DND-41 (cell line): ENCODE results near the gene USP13.

ENCODE experiments used
- ATAC-seq: fragments of 200-7000 bp; cut with Tn5 transposase; 3 replicates; pipeline ENCODE4 v1.9.1; 2021; ENCODE audit warnings: low read depth; ENCODE audit not compliant: insufficient read depth
- DNase-seq: peaks from one replicate; pipeline ENCODE4 v3.0.0-alpha.2; 2020
- H2AFZ ChIP-seq: 2 replicates; pipeline ENCODE4 v1.6.0; 2012; ENCODE audit warnings: low read depth, low read length
- H3K27ac ChIP-seq: 2 replicates; pipeline ENCODE4 v1.5.1; 2012; ENCODE audit warnings: low read length, inconsistent platforms
- H3K27me3 ChIP-seq: fragments of 200-600 bp; sonication (generic); 2 replicates; pipeline ENCODE4 v1.6.0; 2012; ENCODE audit warnings: low read length, mild to moderate bottlenecking, inconsistent platforms; ENCODE audit not compliant: insufficient read depth, poor library complexity
- H3K36me3 ChIP-seq: 2 replicates; pipeline ENCODE4 v1.5.1; 2012; ENCODE audit warnings: low read length, inconsistent platforms; ENCODE audit not compliant: insufficient read depth
- H3K4me1 ChIP-seq: 2 replicates; pipeline ENCODE4 v1.5.1; 2012; ENCODE audit warnings: mild to moderate bottlenecking, low read length; ENCODE audit not compliant: insufficient read depth
- H3K4me2 ChIP-seq: 2 replicates; pipeline ENCODE4 v1.6.0; 2012; ENCODE audit warnings: mild to moderate bottlenecking, moderate library complexity, low read length, inconsistent platforms; ENCODE audit not compliant: insufficient read depth
- H3K4me3 ChIP-seq, 2 experiments: fragments of 200-600 bp in 1 of 2; shearing (Covaris generic) in 1 of 2; 2 replicates each; pipeline ENCODE4 v1.5.1; 2012 to 2016; ENCODE audit warnings: inconsistent platforms in 2 of 2, low read length in 2 of 2, mild to moderate bottlenecking in 2 of 2, low read depth in 1 of 2, moderate library complexity in 1 of 2
- H3K79me2 ChIP-seq: 2 replicates; pipeline ENCODE4 v1.6.0; 2012; ENCODE audit warnings: low read length, inconsistent platforms; ENCODE audit not compliant: insufficient read depth
- H3K9ac ChIP-seq: 2 replicates; pipeline ENCODE4 v1.6.0; 2012; ENCODE audit warnings: low read depth, mild to moderate bottlenecking, inconsistent platforms, low read length, moderate library complexity
- H3K9me3 ChIP-seq: 2 replicates; pipeline ENCODE4 v1.5.1; 2012; ENCODE audit warnings: low read length, moderate library complexity, mild to moderate bottlenecking, inconsistent platforms; ENCODE audit not compliant: insufficient read depth, severe bottlenecking
- H4K20me1 ChIP-seq: 2 replicates; pipeline ENCODE4 v1.6.0; 2012; ENCODE audit warnings: low read length; ENCODE audit not compliant: insufficient read depth
- CTCF ChIP-seq: IDR thresholded peaks from 2 replicates; pipeline ENCODE4 v1.5.1; 2012; ENCODE audit warnings: borderline replicate concordance, low read length, moderate library complexity, mild to moderate bottlenecking; ENCODE audit not compliant: poor library complexity, severe bottlenecking; ENCODE audit errors: extremely low read depth
- EZH2 ChIP-seq: IDR thresholded peaks from 3 replicates; pipeline ENCODE4 v1.6.1; 2012; ENCODE audit warnings: borderline replicate concordance, low read depth, mild to moderate bottlenecking, moderate library complexity, low read length, inconsistent platforms; ENCODE audit not compliant: severe bottlenecking

Gene USP13

GRCh38 chr3:179694731-179695130 lies 41.9 kb downstream of the USP13 start:
- Histone ChIP-seq H3K27me3 (no peaks in the 10 kb centered on the region), H3K79me2 (no peaks in the 10 kb centered on the region; the same call in none of the 2 replicates), H3K36me3 (peaks cover 2% of the 10 kb centered on the region; the same call in 1 of the 2 replicates), H3K27ac (no peak overlapping the region), H3K9ac (no peak overlapping the region), H2AFZ (no peak overlapping the region), H3K9me3 (no peaks in the 10 kb centered on the region), H3K4me1 (no peaks in the 10 kb centered on the region), H3K4me2 (no peak overlapping the region), H3K4me3 (no peak overlapping the region), H4K20me1 (peaks cover 2% of the 10 kb centered on the region; the same call in 1 of the 2 replicates)
- ATAC-seq (no peak), DNase-seq (no peak)
- no peak for TF ChIP-seq CTCF
- no peak for TF ChIP-seq EZH2

- Histone ChIP-seq H4K20me1 (peaks cover 5% of the 10 kb centered on the region; the same call in 1 of the 2 replicates), H3K4me1 (no peaks in the 10 kb centered on the region), H3K9me3 (no peaks in the 10 kb centered on the region), H3K4me3 (no peak overlapping the region), H2AFZ (no peak overlapping the region), H3K9ac (no peak overlapping the region), H3K79me2 (no peaks in the 10 kb centered on the region; the same call in none of the 2 replicates), H3K4me2 (no peak overlapping the region), H3K36me3 (peaks cover 5% of the 10 kb centered on the region; the same call in 1 of the 2 replicates), H3K27ac (no peak overlapping the region), H3K27me3 (no peaks in the 10 kb centered on the region)
- no peak for DNase-seq
- no peak for TF ChIP-seq EZH2
- no peak for TF ChIP-seq CTCF
- no peak for ATAC-seq
Observed at GRCh38 chr3:179695672-179696313, 43.0 kb downstream of the USP13 start.

- ATAC-seq = no peak
- peaks cover 7% of the 10 kb centered on the region; the same call in 1 of the 2 replicates for H4K20me1 ChIP-seq
- no peak for DNase-seq
Observed at GRCh38 chr3:179697736-179698332, 45.0 kb downstream of the USP13 start.

More at GRCh38 chr3:179697736-179698332, 45.0 kb downstream of the USP13 start:
- Histone ChIP-seq H3K27me3 (no peaks in the 10 kb centered on the region), H3K36me3 (peaks cover 21% of the 10 kb centered on the region; the same call in 1 of the 2 replicates), H3K4me3 (no peak overlapping the region), H3K9me3 (no peaks in the 10 kb centered on the region), H3K4me1 (no peaks in the 10 kb centered on the region), H3K4me2 (no peak overlapping the region), H3K79me2 (no peaks in the 10 kb centered on the region; the same call in none of the 2 replicates), H3K9ac (no peak overlapping the region), H2AFZ (no peak overlapping the region), H3K27ac (no peak overlapping the region)
- TF ChIP-seq EZH2 (no peak), CTCF (no peak)
